ENCODE results near the gene RABEP1.

Gene RABEP1

GRCh38 chr17:5365831-5366230, 83.7 kb downstream of the RABEP1 start:
- DNase-seq: no peak

- DNase-seq: no peak
Measured at GRCh38 chr17:5370411-5370810, 88.3 kb downstream of the RABEP1 start.

- DNase-seq: peak in 1 of 3 experiments; percentile 42
Measured at GRCh38 chr17:5373112-5373511, 91.0 kb downstream of the RABEP1 start.

GRCh38 chr17:5378566-5379207, 96.6 kb downstream of the RABEP1 start:
- DNase-seq: no peak

- no peak for DNase-seq
Measured at GRCh38 chr17:5379351-5380107, 97.4 kb downstream of the RABEP1 start.

- DNase-seq: no peak
Measured at GRCh38 chr17:5380491-5381135, 98.5 kb downstream of the RABEP1 start.

GRCh38 chr17:5381542-5381941, 99.5 kb downstream of the RABEP1 start:
- no peak for DNase-seq

GRCh38 chr17:5391678-5392077, 109.6 kb downstream of the RABEP1 start:
- DNase-seq: no peak

- DNase-seq: no peak
Measured at GRCh38 chr17:5396612-5397011, 114.5 kb downstream of the RABEP1 start.

- no peak for DNase-seq
Measured at GRCh38 chr17:5399767-5400166, 117.7 kb downstream of the RABEP1 start.

GRCh38 chr17:5405400-5405799, 123.3 kb downstream of the RABEP1 start:
- DNase-seq: no peak

- DNase-seq: no peak
Measured at GRCh38 chr17:5408186-5408585, 126.1 kb downstream of the RABEP1 start.

- DNase-seq: no peak
Measured at GRCh38 chr17:5410594-5411272, 128.6 kb downstream of the RABEP1 start.

GRCh38 chr17:5413682-5414081, 131.6 kb downstream of the RABEP1 start:
- DNase-seq: no peak

GRCh38 chr17:5416901-5417300, 134.8 kb downstream of the RABEP1 start:
- peak in 2 of 3 experiments; percentile 22 to 47 for DNase-seq

GRCh38 chr17:5418858-5419355, 136.8 kb downstream of the RABEP1 start:
- peak; percentile 8 to 61 (median 59) for DNase-seq

- DNase-seq: peak; percentile 93 to 97 (median 93)
Measured at GRCh38 chr17:5419356-5419958, 137.4 kb downstream of the RABEP1 start, which contains the start of gene NUP88. TSS of gene NUP88 (minus strand) at chr17:5419662. CDS start at chr17:5419650, 12 bp downstream.

GRCh38 chr17:5419959-5420653, 138.0 kb downstream of the RABEP1 start, which contains the start of gene RPAIN:
TSS of gene RPAIN (plus strand) at chr17:5420182. CDS start at chr17:5420211, 29 bp downstream.
- DNase-seq: peak; percentile 84 to 97 (median 93)

- DNase-seq: no peak
Measured at GRCh38 chr17:5422505-5422904, 140.4 kb downstream of the RABEP1 start.

GRCh38 chr17:5424909-5425308, 142.8 kb downstream of the RABEP1 start:
- no peak for DNase-seq

- no peak for DNase-seq
Measured at GRCh38 chr17:5425826-5426225, 143.7 kb downstream of the RABEP1 start.
